WTC11 (cell line): ENCODE measurements around the gene LRRC8A.

Source experiments
- ELF4 ChIP-seq: sonication (generic); formaldehyde crosslinking; IDR thresholded peaks from 2 replicates; pipeline ENCODE4 v1.8.1; 2022; ENCODE audit warnings: low read depth, mild to moderate bottlenecking, moderate library complexity, missing genetic modification reagents
- ESRRA ChIP-seq: sonication (generic); formaldehyde crosslinking; IDR thresholded peaks from 2 replicates; pipeline ENCODE4 v1.8.1; 2022; ENCODE audit warnings: mild to moderate bottlenecking, missing genetic modification reagents, borderline replicate concordance
- IRF2 ChIP-seq: sonication (generic); formaldehyde crosslinking; IDR thresholded peaks from 2 replicates; pipeline ENCODE4 v1.8.0; 2022; ENCODE audit warnings: low read depth, missing genetic modification reagents, borderline replicate concordance
- RELA ChIP-seq: sonication (generic); formaldehyde crosslinking; IDR thresholded peaks from 2 replicates; pipeline ENCODE4 v1.8.1; 2022; ENCODE audit warnings: missing genetic modification reagents, mild to moderate bottlenecking, borderline replicate concordance
- USF2 ChIP-seq: sonication (generic); formaldehyde crosslinking; IDR thresholded peaks from 2 replicates; pipeline ENCODE4 v1.8.1; 2023; ENCODE audit warnings: mild to moderate bottlenecking, missing genetic modification reagents, moderate library complexity
- ZBTB43 ChIP-seq: sonication (generic); formaldehyde crosslinking; IDR thresholded peaks from 2 replicates; pipeline ENCODE4 v1.8.1; 2023; ENCODE audit warnings: mild to moderate bottlenecking, missing genetic modification reagents
- ZNF281 ChIP-seq: sonication (generic); formaldehyde crosslinking; IDR thresholded peaks from 2 replicates; pipeline ENCODE4 v1.8.0; 2023; ENCODE audit warnings: mild to moderate bottlenecking, missing genetic modification reagents
- TF ChIP-seq, protein P1 (sequence below): fragments of 200-600 bp; IDR thresholded peaks from 2 replicates; pipeline ENCODE4 v1.8.0; 2022; ENCODE audit warnings: antibody characterized with exemption
- TF ChIP-seq, protein P2 (sequence below): sonication (generic); formaldehyde crosslinking; IDR thresholded peaks from 2 replicates; pipeline ENCODE4 v1.8.1; 2022; ENCODE audit warnings: low read depth, missing genetic modification reagents, borderline replicate concordance

GRCh38 chr9:128861501-128861900, 20.4 kb upstream of the LRRC8A start:
- TF ChIP-seq ESRRA (no peak), RELA (CRISPR knock-in tag) (no peak), ZNF281 (CRISPR knock-in tag) (no peak), ZBTB43 (CRISPR knock-in tag) (no peak), IRF2 (CRISPR knock-in tag) (no peak), USF2 (CRISPR knock-in tag) (no peak), ELF4 (CRISPR knock-in tag) (no peak)
- TF ChIP-seq, protein P1, sequence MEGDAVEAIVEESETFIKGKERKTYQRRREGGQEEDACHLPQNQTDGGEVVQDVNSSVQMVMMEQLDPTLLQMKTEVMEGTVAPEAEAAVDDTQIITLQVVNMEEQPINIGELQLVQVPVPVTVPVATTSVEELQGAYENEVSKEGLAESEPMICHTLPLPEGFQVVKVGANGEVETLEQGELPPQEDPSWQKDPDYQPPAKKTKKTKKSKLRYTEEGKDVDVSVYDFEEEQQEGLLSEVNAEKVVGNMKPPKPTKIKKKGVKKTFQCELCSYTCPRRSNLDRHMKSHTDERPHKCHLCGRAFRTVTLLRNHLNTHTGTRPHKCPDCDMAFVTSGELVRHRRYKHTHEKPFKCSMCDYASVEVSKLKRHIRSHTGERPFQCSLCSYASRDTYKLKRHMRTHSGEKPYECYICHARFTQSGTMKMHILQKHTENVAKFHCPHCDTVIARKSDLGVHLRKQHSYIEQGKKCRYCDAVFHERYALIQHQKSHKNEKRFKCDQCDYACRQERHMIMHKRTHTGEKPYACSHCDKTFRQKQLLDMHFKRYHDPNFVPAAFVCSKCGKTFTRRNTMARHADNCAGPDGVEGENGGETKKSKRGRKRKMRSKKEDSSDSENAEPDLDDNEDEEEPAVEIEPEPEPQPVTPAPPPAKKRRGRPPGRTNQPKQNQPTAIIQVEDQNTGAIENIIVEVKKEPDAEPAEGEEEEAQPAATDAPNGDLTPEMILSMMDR = no peak
- TF ChIP-seq, protein P2, sequence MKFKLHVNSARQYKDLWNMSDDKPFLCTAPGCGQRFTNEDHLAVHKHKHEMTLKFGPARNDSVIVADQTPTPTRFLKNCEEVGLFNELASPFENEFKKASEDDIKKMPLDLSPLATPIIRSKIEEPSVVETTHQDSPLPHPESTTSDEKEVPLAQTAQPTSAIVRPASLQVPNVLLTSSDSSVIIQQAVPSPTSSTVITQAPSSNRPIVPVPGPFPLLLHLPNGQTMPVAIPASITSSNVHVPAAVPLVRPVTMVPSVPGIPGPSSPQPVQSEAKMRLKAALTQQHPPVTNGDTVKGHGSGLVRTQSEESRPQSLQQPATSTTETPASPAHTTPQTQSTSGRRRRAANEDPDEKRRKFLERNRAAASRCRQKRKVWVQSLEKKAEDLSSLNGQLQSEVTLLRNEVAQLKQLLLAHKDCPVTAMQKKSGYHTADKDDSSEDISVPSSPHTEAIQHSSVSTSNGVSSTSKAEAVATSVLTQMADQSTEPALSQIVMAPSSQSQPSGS = no peak
